ENCODE results near the gene METRNL.

The METRNL gene

GRCh38 chr17:83080858-83081683 is 1.7 kb downstream of the METRNL start:
- peak overlapping the region; percentile 53 for H3K4me2 ChIP-seq (ENCODE audit: low read depth, low read length, poor library complexity, severe bottlenecking)
- H3K36me3 ChIP-seq (ENCODE audit: low read length), result no peaks in the 10 kb centered on the region
- H3K9me2 ChIP-seq (replicated peaks; ENCODE audit: insufficient read depth, low read length), result no peaks in the 10 kb centered on the region
- peak overlapping the region; percentile 54 for H3K9ac ChIP-seq (ENCODE audit: low read length)
- peaks cover 8% of the 10 kb centered on the region; the same call in 1 of the 2 replicates for H3K79me2 ChIP-seq (ENCODE audit: insufficient read depth, low read length)
- peak overlapping the region; percentile 76 for H3K27ac ChIP-seq (ENCODE audit: low read depth, low read length)
- H3K9me3 ChIP-seq (ENCODE audit: insufficient read depth, low read length), result no peaks in the 10 kb centered on the region
- H4K20me1 ChIP-seq (ENCODE audit: low read depth, low read length), result no peaks in the 10 kb centered on the region
- peak overlapping the region; percentile 50 for H3K4me3 ChIP-seq (ENCODE audit: insufficient read depth, low read length, poor library complexity, severe bottlenecking)
- H2AFZ ChIP-seq (ENCODE audit: low read depth, low read length, severe bottlenecking), result no peak overlapping the region
- TF ChIP-seq, protein P1, sequence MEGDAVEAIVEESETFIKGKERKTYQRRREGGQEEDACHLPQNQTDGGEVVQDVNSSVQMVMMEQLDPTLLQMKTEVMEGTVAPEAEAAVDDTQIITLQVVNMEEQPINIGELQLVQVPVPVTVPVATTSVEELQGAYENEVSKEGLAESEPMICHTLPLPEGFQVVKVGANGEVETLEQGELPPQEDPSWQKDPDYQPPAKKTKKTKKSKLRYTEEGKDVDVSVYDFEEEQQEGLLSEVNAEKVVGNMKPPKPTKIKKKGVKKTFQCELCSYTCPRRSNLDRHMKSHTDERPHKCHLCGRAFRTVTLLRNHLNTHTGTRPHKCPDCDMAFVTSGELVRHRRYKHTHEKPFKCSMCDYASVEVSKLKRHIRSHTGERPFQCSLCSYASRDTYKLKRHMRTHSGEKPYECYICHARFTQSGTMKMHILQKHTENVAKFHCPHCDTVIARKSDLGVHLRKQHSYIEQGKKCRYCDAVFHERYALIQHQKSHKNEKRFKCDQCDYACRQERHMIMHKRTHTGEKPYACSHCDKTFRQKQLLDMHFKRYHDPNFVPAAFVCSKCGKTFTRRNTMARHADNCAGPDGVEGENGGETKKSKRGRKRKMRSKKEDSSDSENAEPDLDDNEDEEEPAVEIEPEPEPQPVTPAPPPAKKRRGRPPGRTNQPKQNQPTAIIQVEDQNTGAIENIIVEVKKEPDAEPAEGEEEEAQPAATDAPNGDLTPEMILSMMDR (IDR thresholded peaks at IDR 0.05; ENCODE audit: insufficient read depth, low read length, poor library complexity, severe bottlenecking), result no peak
- no peak for TF ChIP-seq EZH2phosphoT487 (conservative IDR thresholded peaks at IDR 0.05; ENCODE audit: low read length)
- no peaks in the 10 kb centered on the region for H3K27me3 ChIP-seq (ENCODE audit: low read length)
- peaks cover 11% of the 10 kb centered on the region for H3F3A ChIP-seq (ENCODE audit: insufficient read depth)

DNA sequence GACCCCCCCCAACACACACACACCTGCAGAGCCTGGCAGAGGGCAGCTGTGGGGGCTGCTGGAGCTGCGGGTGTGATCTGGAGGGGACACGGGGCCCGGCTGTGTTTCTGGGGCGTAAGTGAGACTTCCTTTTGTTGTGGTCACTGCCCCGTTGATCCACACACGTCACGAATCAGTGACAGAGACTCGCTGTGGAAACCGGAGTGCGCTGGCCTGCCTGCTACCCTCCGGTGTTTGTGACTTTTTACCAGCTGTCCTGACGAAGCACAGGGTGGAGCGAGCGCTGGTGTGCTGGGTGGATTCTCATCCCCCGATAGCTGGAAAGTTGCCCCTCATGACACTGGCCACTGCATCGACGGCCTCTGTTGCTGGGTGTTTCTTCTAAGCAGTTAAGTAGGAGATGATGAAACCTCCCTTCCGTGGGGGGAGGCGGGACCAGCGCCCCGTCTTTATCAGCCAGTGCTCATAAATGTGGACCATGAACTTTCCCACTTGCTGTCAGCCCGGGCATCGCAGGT is 2.3 kb downstream of the METRNL start:
- peak overlapping the region; percentile 53 for H3K4me2 ChIP-seq (ENCODE audit: low read depth, low read length, poor library complexity, severe bottlenecking)
- peaks cover 12% of the 10 kb centered on the region; the same call in 1 of the 2 replicates for H3K79me2 ChIP-seq (ENCODE audit: insufficient read depth, low read length)
- H3K9me3 ChIP-seq (ENCODE audit: insufficient read depth, low read length), result no peaks in the 10 kb centered on the region
- no peaks in the 10 kb centered on the region for H3K27me3 ChIP-seq (ENCODE audit: low read length)
- H3K36me3 ChIP-seq (ENCODE audit: low read length), result no peaks in the 10 kb centered on the region
- no peak overlapping the region for H3K4me3 ChIP-seq (ENCODE audit: insufficient read depth, low read length, poor library complexity, severe bottlenecking)
- no peaks in the 10 kb centered on the region for H3K9me2 ChIP-seq (replicated peaks; ENCODE audit: insufficient read depth, low read length)
- peak overlapping the region; percentile 54 for H3K9ac ChIP-seq (ENCODE audit: low read length)
- no peak overlapping the region for H2AFZ ChIP-seq (ENCODE audit: low read depth, low read length, severe bottlenecking)
- H3F3A ChIP-seq (ENCODE audit: insufficient read depth), result peaks cover 11% of the 10 kb centered on the region
- H3K27ac ChIP-seq (ENCODE audit: low read depth, low read length), result peak overlapping the region; percentile 76
- TF ChIP-seq EZH2phosphoT487 (conservative IDR thresholded peaks at IDR 0.05; ENCODE audit: low read length), result no peak
- TF ChIP-seq, protein P1 (IDR thresholded peaks at IDR 0.05; ENCODE audit: insufficient read depth, low read length, poor library complexity, severe bottlenecking), result no peak
- no peaks in the 10 kb centered on the region for H4K20me1 ChIP-seq (ENCODE audit: low read depth, low read length)

DNA sequence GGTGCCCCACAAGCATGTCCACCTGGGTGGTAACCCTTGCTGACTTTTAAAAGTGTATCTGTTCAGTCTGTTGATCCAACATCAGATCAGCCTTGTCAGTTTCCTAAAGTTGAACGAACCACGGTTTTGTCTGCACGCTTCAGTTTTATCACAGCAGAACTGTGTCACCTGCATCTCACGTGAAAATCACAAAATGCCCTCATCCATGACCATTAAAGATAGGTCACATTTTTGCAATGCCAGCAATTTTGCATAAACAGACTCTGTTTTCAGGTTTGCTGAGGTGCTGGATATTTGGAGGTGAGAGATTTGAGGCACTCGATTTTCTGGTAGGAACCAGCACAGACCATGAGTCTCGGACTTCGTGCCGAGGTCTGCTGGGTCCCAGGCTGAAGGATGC is 3.0 kb downstream of the METRNL start:
- Histone ChIP-seq H3K27ac (ENCODE audit: low read depth, low read length) (peak overlapping the region; percentile 76), H3K9ac (ENCODE audit: low read length) (peak overlapping the region; percentile 54; the same call in 1 of the 2 replicates), H3K9me2 (replicated peaks; ENCODE audit: insufficient read depth, low read length) (no peaks in the 10 kb centered on the region), H3K36me3 (ENCODE audit: low read length) (no peaks in the 10 kb centered on the region), H3K4me2 (ENCODE audit: low read depth, low read length, poor library complexity, severe bottlenecking) (peak overlapping the region; percentile 53), H3F3A (ENCODE audit: insufficient read depth) (peaks cover 11% of the 10 kb centered on the region), H2AFZ (ENCODE audit: low read depth, low read length, severe bottlenecking) (no peak overlapping the region), H3K27me3 (ENCODE audit: low read length) (no peaks in the 10 kb centered on the region), H3K4me3 (ENCODE audit: insufficient read depth, low read length, poor library complexity, severe bottlenecking) (no peak overlapping the region), H3K79me2 (ENCODE audit: insufficient read depth, low read length) (peaks cover 12% of the 10 kb centered on the region; the same call in 1 of the 2 replicates), H4K20me1 (ENCODE audit: low read depth, low read length) (no peaks in the 10 kb centered on the region), H3K9me3 (ENCODE audit: insufficient read depth, low read length) (no peaks in the 10 kb centered on the region)
- TF ChIP-seq EZH2phosphoT487 (conservative IDR thresholded peaks at IDR 0.05; ENCODE audit: low read length), result no peak
- TF ChIP-seq, protein P1 (IDR thresholded peaks at IDR 0.05; ENCODE audit: insufficient read depth, low read length, poor library complexity, severe bottlenecking), result no peak

All from SU-DHL-6 (cell line).